Stimulated activated CD4-positive, alpha-beta T cell treated with anti-CD3 and anti-CD28 coated beads, Interleukin-1b, Interleukin-23, amount 100 ng/mL, for 24 hours (primary cell): Measurements from ENCODE around the gene DDB1.

Experiments used
- DNase-seq, 4 experiments: peaks; one replicate each; pipeline ENCODE4 v3.0.0-alpha.2; 2020; ENCODE audit warnings: low read depth in 4 of 4, low spot score in 1 of 4

Gene DDB1

DNA sequence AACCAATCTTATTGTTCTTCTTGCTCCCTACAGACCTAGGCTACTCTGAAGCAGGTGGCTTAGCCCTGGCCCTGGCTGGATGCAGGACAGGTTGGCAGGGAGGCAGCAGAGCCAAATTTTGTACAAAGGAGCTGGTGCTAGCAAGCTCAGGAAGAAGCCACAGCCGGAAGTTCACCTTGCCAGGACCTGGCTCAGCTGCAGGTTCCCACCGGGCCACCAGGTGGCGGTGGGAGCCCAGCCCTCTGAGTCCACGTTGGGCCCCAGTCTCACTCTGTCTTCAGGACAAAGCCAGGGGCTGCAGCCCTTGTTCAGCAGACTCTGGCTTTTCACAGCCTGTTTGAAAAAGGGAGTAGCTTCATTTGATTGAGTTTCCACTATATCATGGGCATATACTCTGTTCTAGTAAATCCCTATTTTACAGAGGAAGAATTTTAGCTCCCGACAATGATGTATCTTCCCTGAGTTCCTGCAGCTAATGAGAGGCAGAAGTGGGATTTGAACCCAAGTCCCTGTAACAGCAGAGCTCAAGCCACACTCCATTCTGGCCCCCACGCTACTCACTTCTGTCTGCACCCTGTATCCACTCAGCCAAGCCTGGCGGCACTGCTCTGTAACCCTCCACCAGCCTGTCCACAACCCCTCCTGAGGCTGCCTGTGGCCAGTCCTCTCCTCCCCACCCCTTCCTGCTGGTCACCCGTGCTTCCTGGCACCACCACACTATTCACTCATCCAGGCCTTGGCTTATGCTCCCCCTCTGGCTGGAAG lies 3.4 kb upstream of the DDB1 start:
- DNase-seq: peak; percentile 53 to 72 (median 66)

DNA sequence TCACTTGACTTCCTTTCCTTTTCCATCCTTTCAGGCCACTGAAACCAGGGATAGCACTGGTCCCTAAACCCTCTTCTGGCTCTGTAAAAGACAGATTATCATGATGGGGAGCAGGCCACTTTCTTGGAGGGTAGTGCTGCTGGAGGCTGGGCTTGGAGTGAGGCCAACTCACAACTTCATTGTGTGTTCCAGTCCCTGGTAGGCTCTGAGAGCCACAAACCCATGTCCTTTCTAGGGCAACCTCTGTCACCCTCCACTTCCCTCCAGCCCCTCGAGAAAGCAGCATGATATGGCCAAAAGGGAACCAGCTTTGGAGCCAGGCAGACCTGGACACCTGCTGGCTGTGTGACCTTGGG lies 2.4 kb upstream of the DDB1 start:
- DNase-seq: no peak

DNA sequence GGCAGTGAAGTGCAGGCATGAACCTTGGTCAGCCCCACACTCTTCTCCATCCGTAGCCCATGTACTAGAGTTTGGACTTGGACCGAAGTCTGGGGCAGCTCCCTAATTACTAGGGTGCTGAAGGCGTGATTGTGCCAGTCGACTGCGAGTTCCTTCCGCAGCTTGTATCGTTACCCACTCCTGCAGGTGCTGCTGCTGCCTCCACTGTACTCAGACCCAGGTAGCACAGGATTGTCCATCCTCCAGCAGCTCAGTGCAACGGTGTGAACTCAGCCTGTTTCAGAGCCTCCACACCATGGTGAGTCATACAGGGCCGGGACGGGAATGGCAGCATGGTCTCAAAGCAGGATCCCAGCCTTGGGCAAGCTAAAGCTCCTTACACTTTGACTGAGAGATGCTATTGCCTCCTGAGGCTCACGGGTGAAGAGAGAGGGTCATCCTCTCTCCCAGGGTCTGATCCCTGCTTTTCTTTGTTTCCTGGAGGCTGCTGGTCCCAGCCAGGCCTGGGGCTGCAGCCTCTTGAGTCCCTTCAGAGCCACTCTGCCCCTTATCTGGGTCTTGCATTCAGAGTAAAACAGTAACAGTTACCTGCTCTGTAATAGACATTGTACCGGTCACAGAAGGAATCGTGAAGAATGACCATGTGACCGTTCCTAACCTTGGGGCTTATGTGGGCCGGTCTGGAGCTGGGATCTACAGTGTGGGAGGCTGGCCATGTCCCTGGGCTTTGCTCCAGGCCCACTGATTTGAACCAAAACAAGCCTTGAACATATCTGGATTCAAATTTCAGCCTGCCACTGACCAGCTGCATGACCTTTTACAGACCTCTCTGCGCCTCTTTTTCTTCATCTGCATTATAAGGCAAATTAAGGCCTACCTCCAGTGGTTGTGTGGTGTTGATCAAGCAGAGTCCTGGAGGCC lies 1.8 kb upstream of the DDB1 start:
- no peak for DNase-seq

DNA sequence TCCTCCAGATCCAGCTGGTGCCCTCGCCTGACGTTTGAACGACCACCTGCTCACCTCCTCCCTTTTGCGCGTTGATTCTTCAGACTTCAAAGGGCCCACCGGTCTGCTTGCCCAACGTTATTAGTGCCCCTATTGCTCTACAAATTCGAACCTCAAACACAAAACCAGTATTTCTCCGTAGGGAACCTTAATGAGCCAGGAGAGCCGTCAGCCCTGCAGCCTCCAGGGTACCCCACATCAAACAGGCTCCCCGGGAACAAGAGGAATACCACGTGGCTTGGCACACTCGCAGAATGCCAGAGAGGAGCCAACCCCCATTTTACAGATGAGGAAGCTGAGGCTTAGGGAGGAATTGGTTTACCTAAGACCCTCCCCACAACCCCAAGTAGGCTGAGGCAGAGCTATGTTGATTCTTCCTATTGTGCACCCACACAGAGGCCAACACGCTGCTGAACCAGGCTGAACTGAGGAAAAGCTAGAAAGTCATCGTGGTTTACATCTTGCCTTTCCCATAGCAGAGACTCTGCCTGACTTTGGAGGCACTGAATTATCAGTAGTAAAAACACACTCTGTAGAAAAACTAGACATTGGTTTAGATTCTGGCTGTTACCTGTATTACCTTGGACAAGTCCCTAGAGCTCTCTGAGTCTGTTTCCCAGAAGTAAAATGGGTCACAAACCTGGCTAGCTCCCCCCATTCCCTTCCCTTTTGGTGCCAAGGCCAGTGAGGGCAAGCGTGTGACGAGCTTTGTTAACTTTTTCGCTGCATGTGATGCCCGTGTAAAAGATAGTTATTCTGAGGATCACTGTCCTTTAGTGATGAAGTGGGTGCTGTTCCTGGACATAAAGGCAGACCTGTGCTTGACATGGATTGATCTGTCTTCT lies 887 bp upstream of the DDB1 start:
- peak in 1 of 4 experiments; percentile 4 for DNase-seq

DNA sequence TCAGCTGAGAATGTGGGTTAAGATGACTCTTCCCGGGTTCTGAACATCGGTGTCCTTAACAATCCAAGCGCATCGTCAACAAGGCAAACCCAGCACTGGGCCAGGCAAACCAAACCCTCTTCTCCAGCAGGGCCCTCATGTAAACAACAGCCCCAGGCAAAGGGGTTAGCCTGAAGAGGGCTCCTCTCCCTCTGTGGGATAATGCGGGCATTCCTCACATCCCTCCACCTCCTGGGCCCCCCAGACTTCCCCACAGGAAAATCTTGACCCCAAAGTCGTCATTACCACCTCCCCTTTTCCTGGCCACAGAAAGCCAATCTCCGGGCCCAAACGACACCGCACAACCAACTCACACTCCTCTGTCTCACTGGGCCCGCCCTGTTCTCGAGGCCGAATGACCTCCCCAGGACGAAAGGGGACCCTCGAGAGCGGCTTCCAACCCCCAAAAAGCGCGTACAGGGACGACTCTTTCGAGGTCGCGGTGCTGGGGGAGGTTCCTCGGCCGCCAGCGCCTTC lies 566 bp downstream of the DDB1 start:
- DNase-seq: no peak

DNA sequence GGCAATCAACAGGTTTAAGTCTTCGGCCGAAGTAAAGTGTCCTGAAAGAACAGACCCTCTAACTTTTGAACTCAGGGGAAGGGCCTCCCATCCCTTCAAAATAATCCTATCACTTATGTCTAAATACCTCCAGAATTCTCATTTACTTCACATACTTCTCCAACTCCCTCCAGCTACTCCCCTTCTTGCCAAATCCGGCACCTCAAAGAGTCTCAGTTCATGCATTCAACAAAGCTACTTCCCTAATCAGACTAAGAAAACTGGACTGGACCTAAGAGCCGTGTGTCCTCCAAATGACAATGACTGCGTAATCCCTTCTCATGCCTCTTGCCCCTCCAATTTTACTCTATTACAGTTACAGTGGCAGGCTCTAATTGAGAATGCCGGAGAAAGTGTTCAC lies 1.3 kb downstream of the DDB1 start:
- DNase-seq: no peak

DNA sequence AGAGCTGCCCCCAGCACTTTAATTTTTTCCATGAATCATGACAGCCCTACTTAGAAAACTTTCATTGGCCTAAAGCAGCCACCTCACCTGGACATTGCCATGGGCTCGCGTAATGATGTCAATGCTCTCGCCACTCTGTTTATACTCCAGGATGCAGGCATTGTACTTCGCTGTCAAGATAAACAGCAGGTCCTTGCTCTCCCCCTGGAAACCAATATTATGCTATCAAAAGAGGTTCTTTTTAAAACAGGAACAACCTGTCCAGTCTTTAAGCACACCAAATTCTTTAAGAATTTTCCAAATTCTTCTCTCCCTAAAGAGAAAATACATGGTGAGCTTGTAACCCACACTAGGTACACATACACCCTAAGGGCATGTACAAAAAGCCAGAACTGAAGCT lies 3.0 kb downstream of the DDB1 start:
- no peak for DNase-seq

DNA sequence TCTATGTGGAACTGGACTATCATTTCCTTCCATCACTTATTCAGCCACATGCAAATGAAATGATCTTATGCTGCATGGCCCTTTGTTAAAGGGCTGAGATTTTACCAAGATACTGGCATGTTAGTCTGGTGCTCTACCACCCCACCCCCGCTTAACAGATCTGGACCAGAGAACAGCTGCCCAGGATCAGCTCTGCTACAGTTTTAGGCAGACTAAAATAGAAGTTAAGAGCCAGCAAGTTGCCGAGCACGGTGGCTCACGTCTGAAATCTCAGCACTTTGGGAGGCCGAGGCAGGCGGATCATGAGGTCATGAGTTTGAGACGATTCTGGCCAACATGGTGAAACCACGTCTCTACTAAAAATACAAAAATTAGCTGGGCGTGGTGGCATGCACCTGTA lies 4.6 kb downstream of the DDB1 start:
- DNase-seq: no peak

DNA sequence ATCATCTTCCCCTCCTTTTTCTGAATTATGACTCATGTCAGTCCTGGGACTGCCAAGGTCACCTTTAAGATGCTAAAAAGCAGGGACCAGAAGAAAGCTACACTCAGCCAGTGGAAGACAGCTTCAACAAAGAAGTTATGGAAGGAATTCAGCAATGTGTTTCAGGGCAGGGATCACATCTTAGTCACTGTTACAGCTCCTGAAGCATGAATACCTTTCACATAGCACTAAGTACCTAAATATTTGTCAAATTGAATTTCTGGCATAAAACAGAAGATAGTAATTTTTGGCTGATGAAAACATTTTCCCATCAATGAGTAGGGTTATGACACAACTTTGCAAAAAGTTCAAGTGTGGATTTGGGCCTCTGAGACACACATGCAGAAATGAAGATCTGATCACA lies 5.2 kb downstream of the DDB1 start:
- no peak for DNase-seq

DNA sequence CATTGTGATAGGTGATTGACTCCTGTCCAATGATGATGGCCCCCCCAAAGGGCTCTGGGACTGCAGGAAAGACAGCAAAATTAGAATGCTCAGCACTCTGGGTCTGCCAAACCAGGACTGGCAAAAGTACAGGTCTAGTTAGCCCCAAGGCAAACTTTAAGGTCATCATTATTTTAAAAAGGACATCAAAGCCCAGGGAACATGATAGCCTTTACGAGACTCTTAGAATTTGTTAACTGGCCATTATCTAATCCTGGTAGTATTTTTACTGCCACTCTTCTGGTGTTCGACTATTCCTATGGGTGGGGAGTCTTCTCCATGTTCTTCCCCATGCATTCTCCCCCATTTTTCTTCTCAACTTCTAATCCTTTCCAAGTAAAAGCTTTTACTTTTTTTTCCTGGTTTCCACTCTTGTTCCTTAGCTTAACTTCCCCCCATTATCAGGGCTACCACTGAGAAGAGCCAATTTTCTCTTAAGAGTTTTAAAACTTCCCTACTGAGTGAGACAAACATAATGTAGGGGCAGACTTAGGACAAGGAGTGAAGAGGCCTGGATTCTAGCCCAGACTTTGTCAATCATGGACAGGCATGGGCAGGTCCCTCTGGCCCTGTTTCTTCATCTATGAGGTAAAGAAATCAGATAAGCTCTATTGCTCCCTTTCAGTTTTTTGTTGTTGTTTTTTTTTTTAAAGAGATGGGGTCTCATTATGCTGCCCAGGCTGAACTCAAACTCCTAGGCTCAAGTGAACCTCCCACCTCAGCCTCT lies 7.1 kb downstream of the DDB1 start:
- DNase-seq: no peak

DNA sequence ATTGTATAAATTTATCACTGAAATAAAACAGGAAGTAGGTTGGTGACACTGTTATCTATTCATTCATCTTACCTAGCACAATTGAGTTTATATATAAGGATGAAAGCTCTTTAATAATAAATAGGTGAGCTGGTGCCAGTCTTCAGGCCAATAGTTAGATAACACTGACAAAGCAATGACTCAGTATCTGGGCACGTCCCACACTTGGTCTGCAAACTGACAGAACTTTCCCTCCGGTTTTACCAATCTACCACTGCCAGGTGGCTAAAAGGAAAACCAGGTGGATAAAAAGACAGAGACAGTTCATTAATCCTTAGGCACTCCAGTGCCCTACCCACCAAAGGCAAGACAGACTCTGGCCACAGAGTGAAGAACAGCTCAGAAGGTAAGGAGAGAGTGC lies 17.6 kb downstream of the DDB1 start:
- DNase-seq: no peak

DNA sequence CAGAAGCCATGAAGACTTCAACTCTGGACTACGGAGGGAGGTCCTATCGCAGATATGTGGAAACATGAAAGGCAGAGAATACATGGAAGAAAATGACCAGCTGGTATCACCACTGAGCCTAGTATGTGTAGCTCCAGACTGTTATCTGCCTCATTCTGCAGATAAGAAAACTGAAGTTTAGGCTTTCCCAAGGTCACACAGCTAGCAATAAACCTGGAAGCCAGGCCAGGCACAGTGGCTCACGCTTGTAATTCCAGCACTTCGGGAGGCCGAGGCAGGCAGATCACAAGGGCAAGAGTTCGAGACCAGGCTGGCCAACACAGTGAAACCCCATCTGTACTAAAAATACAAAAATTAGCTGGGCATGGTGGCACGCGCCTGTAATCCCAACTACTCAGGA lies 22.2 kb downstream of the DDB1 start:
- DNase-seq: no peak

DNA sequence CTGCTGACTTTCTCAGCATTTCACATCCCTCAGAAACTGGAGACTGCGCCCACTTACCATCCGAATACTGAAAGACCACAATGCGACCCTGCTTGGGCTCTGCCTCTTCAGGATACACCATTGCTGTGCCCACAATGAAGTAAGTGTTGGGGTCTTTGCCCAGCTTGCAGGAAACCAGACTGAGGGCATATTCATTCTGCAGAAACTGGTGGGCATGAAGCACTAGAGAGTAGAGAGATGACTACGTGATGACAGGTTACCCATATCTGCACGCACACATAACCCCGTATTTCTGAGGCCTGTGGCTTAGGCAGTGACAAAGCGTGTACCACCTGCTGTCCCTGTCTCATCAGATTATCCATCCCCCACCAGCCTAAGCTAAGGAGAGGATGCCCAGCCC lies 23.2 kb downstream of the DDB1 start:
- no peak for DNase-seq

DNA sequence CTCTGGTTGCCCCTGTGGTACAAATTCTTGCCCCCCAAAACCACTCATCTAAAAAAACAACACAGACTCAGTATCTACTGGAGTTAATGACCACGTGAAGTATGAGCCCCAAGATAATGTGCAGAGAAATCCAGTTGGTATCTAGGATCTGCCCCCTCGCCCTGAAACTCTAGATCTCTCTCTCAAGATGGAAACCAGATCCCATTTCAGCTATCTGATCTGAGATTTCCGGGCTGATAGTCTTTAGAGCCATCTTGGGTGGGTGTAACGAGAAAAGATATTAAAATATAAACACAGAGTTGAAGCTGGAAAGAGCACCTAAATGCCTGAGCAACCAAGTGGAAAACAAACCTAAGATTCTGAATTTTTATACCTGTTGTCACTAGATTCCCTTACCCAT lies 23.8 kb downstream of the DDB1 start:
- no peak for DNase-seq

DNA sequence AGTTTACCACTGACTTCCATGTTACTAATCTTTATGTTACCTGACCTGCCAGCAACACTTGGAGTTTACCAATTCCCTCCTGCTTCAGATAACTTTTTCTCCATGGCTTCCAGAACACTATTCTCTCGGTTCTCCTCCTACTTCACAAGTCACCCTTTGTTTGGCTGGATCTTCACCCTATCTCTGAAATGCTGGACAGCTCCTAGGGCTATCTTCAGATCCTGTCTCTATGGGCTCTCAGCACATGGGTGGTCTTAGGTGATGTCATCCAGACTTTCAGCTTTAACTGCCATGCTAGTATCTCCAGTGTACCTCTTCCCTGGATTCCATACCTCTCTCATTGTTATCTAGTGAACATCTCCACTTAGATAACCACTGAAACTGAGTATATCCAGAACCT lies 25.6 kb downstream of the DDB1 start:
- no peak for DNase-seq

DNA sequence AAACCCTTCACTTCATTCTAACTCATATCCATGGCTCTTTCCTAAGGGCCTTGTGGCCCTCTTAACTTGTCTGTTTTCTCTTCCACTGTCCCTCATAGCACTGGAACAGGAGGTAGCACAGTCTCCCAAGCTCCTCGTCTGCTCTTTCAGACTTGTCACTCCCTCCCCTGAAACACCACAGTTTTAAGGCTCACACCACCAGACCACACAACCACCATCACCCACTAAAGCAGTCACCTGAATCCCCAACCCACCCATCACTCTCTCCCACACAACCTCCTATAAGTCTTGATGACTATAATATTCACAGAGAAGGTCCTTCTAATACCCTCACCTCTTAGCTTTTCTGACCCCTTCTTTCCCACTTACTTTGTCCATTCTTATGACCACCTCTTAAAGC lies 26.7 kb downstream of the DDB1 start:
- DNase-seq: no peak

DNA sequence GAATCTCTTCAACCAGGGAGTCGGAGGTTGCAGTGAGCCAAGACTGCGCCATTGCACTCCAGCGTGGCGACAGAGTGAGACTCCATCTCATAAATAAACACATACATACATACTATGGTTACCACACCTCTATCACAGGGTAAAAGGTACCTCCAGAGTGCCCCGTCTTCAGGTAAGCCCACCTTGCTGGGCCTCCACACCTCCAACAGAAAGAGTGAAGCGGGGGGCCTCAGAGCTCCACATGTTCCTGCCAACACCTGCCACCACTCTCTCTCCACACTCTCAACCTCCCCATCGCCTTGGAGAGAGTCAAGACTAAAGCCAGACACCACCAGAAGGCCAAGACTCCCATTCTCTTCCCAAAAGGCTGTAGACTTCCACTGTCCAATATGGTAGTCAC lies 27.5 kb downstream of the DDB1 start:
- no peak for DNase-seq

DNA sequence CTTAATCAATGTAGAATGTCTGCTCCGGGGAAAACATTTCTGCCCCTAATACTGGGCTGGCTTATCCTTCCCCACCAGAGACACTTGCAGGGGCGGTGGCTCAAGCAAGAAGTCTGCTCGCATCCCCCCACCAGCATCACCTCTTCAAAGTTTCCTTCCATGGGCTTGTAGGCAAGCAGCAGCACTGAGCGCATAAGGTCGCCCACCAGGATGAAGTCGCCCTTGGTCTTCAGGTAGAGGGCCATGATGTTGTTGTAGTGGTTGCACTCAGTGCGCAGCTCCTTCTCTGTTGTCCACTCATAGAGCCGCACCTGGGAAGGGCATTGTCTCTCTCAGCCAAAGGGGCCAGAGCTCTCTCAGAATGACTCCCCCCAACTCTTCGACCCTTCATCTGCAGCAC lies 29.2 kb downstream of the DDB1 start:
- no peak for DNase-seq

DNA sequence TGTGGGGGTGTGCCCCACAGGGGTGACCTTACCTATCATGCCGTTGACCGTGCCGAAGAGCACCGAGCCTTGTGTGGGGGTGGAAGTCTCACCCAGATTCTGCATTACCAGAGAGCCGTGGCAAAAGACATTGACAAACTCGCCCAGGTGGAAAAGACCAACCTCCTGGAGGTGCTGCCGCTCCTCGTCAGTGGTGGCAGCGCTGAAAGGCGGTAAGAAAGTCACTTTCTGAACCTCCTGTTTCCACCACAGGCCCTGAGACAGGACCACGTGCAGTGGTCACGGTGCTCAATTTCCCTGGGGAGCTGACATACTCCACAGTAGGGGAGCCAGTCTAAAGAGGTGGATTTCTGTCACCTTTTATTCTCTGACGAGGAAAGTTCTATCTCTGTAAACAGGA lies 30.4 kb downstream of the DDB1 start:
- no peak for DNase-seq

DNA sequence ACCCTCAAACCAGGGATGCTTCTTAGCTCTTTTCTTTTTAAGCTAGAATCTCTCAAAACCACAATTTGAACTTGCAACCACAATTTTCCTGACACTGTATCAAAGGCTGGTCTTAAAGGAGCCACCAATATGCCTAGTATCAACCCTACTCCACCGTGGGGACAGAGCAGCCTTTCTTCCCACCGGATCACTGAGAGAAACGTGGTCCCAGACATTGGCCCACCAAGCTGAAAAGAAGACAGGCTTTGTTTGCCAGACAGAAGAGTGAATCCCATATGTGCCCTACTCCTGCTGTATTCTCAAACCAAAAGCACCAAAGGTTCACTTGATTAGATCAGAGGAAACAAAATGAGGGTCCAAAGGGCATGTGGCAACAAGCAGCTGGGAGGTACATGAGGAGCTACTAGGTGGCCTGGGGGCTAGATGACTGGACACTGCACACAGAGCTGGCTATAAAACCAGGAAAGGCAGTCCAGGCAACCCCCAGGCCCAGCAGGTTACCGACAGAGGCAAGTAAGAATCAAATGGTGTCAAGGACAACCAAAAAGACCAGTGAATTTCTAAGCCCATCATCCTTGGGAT lies 34.2 kb downstream of the DDB1 start:
- no peak for DNase-seq
